ENCODE measurements around the gene ZBTB7C. TPM values are rescaled to one million over a fixed set of nuclear protein-coding genes. Genes with fewer than 3 reads are reported as not detected.

The ZBTB7C gene
- total and polyA plus RNA-seq, 2 of the 4 experiments (the other 2 are of a cell fraction): not detected

- 7% methylated on average over 3 of the region's 5 CpGs; no CpG with 5 or more reads in 1 of the 2 experiments for WGBS, 2 experiments (ENCODE audit: extremely low coverage in 2 of 2, insufficient read length in 1 of 2)
- Histone ChIP-seq H3K27ac (ENCODE audit: insufficient read depth, low read length) (no peak overlapping the region), H3K36me3 (ENCODE audit: control insufficient read depth, insufficient read depth, low read length) (no peaks in the 10 kb centered on the region), H3K4ac (ENCODE audit: low read depth, low read length) (no peak overlapping the region), H3K56ac (ENCODE audit: extremely low read depth, insufficient read depth, low read length) (no peak overlapping the region), H3K4me1 (ENCODE audit: control insufficient read depth, insufficient read depth, low read length) (no peaks in the 10 kb centered on the region), H2AK9ac (replicated peaks; ENCODE audit: low read depth, low read length, poor library complexity) (no peak overlapping the region), H3K4me2 (ENCODE audit: low read depth, low read length) (no peak overlapping the region), H4K91ac (ENCODE audit: insufficient read depth, low read depth, low read length) (no peak overlapping the region), H2BK120ac (ENCODE audit: low read depth, low read length) (no peak overlapping the region), H4K5ac (ENCODE audit: low read depth, low read length) (no peak overlapping the region), H2BK20ac (ENCODE audit: low read depth, low read length) (no peak overlapping the region), H3K14ac (replicated peaks; ENCODE audit: low read depth, low read length) (no peak overlapping the region), H3K9me1 (ENCODE audit: insufficient read depth, low read length) (no peaks in the 10 kb centered on the region), H3K18ac (ENCODE audit: low read depth, low read length) (no peak overlapping the region), H3K27me3 (ENCODE audit: control insufficient read depth, insufficient read depth, low read length) (peaks cover 10% of the 10 kb centered on the region), H3K9ac (ENCODE audit: low read depth, low read length) (no peak overlapping the region), H2BK15ac (ENCODE audit: low read depth, low read length) (no peak overlapping the region), H4K8ac (ENCODE audit: low read depth in 2 of 2, low read length in 2 of 2) (no peak overlapping the region), H2BK5ac (ENCODE audit: low read depth, low read length, poor library complexity, severe bottlenecking) (no peak overlapping the region), H3K23ac (ENCODE audit: low read depth, low read length) (no peak overlapping the region), H2AK5ac (ENCODE audit: low read depth, low read length) (no peak overlapping the region), H2AFZ (replicated peaks; ENCODE audit: low read length, poor library complexity) (no peak overlapping the region), H4K20me1 (ENCODE audit: insufficient read depth, low read length) (no peaks in the 10 kb centered on the region), H3K9me3 (ENCODE audit: control insufficient read depth, insufficient read depth, low read length) (no peaks in the 10 kb centered on the region), H3K4me3 (ENCODE audit: insufficient read depth, low read depth, low read length) (no peak overlapping the region), H3K79me1 (ENCODE audit: low read depth in 1 of 2, low read length in 2 of 2) (no peaks in the 10 kb centered on the region)
- intact Hi-C loops (cut with micrococcal nuclease): no loop called here
- in situ Hi-C loops (cut with MboI; ENCODE audit: low sequenced_read_pairs): no loop called here
- dilution Hi-C loops (cut with HindIII; ENCODE audit: low sequenced_read_pairs, unreplicated experiment): no loop called here
- POLR2A ChIA-PET (ENCODE audit: unreplicated experiment): no interaction called here
- ATAC-seq (ENCODE audit: low read depth): no peak
- CTCF ChIA-PET: interaction anchor here (0.5 kb wide), 1 partner anchor 104 kb away, joined by 5 read pairs; no protein-coding TSS in a partner anchor
- no TSS peak for BruUV-seq (replicated peaks)
- DNase-seq: no peak
- no peak for TF ChIP-seq BHLHE40 (IDR thresholded peaks at IDR 0.05; ENCODE audit: low read depth, low read length)
- TF ChIP-seq MAZ (IDR thresholded peaks at IDR 0.05; ENCODE audit: borderline replicate concordance, low read depth, low read length): no peak
- no peak for TF ChIP-seq CTCF (conservative IDR thresholded peaks at IDR 0.05; ENCODE audit: low read depth, low read length)
- TF ChIP-seq CHD1 (IDR thresholded peaks at IDR 0.05; ENCODE audit: low read depth, low read length): no peak
- no peak for TF ChIP-seq POLR2A (IDR thresholded peaks at IDR 0.05; ENCODE audit: low read depth, low read length)
- TF ChIP-seq FOS (IDR thresholded peaks at IDR 0.05; ENCODE audit: low read depth, low read length): no peak
- no peak for TF ChIP-seq RAD21 (IDR thresholded peaks at IDR 0.05; ENCODE audit: low read length)
- no peak for TF ChIP-seq SMC3 (IDR thresholded peaks at IDR 0.05; ENCODE audit: low read depth, low read length)
- no peak for TF ChIP-seq RFX5 (IDR thresholded peaks at IDR 0.05; ENCODE audit: low read depth, low read length)
- no peak for TF ChIP-seq CEBPB (IDR thresholded peaks at IDR 0.05; ENCODE audit: low read depth, low read length)
- TF ChIP-seq, protein P1, sequence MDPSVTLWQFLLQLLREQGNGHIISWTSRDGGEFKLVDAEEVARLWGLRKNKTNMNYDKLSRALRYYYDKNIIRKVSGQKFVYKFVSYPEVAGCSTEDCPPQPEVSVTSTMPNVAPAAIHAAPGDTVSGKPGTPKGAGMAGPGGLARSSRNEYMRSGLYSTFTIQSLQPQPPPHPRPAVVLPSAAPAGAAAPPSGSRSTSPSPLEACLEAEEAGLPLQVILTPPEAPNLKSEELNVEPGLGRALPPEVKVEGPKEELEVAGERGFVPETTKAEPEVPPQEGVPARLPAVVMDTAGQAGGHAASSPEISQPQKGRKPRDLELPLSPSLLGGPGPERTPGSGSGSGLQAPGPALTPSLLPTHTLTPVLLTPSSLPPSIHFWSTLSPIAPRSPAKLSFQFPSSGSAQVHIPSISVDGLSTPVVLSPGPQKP (IDR thresholded peaks at IDR 0.05; ENCODE audit: borderline replicate concordance, low read depth, low read length): no peak
- TF ChIP-seq NFE2L2 (IDR thresholded peaks at IDR 0.05; ENCODE audit: low read depth, low read length): no peak
- no peak for TF ChIP-seq USF2 (IDR thresholded peaks at IDR 0.05; ENCODE audit: low read depth, low read length)
- TF ChIP-seq RCOR1 (IDR thresholded peaks at IDR 0.05; ENCODE audit: insufficient replicate concordance, low read length): no peak
Observed at GRCh38 chr18:47990981-47991380, 418.2 kb downstream of the ZBTB7C start.
